K562 (cell line): Measurements from ENCODE around the gene SDHAF3.

Experiments
- POLR2AphosphoS5 ChIP-seq: IDR thresholded peaks from 2 replicates; pipeline ENCODE4 v1.6.1; 2011; ENCODE audit warnings: mild to moderate bottlenecking, low read depth, low read length, moderate library complexity; ENCODE audit not compliant: control insufficient read depth, insufficient read depth
- SP1 ChIP-seq: sonication (generic); formaldehyde crosslinking; IDR thresholded peaks from 2 replicates; pipeline ENCODE4 v1.8.1; 2022; ENCODE audit warnings: mild to moderate bottlenecking, missing genetic modification reagents
- SP2 ChIP-seq: IDR thresholded peaks from 2 replicates; pipeline ENCODE4 v1.6.1; 2011; ENCODE audit warnings: mild to moderate bottlenecking, low read depth, low read length, moderate library complexity; ENCODE audit not compliant: poor library complexity, severe bottlenecking; ENCODE audit errors: extremely low read depth

DNA sequence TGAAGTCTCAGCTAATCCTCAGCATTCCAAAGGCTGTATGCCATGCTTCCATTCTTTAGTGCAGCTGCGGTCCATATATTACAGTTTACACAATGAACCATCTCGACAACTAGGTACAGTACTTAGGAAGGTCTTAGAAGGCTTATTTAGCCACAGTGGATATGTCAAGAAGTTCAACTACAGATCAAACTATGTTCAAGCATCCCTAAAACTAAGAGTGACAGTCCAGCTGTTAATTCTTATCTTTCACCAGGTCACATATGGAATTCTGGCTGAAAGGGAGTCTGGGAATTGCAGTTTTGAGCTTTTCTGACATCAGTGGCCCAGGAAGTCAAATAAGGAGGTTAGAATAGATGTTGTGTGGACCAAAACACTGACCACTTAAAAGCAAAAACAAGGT, 106.8 kb downstream of the SDHAF3 start:
- TF ChIP-seq POLR2AphosphoS5 (no peak), SP1 (CRISPR knock-in tag) (no peak), SP2 (no peak)
